ENCODE data around the gene GSTO2. TPM values are rescaled to one million over a fixed set of nuclear protein-coding genes. Genes with fewer than 3 reads are reported as not detected.

The GSTO2 gene
- total and polyA plus RNA-seq, 2 donors (not counting 1 experiment from before 2014, with no cell fraction given) = 2.9 to 3.1 TPM

GRCh38 chr10:104255311-104255981 is 13.5 kb upstream of the GSTO2 start:
- Histone ChIP-seq H3K79me2 (ENCODE audit: control insufficient read depth, insufficient read depth, low read length) (peaks cover 44% of the 10 kb centered on the region), H4K20me1 (ENCODE audit: control insufficient read depth, extremely low read depth, insufficient read depth, low read length) (peaks cover under 1% of the 10 kb centered on the region), H3K9ac (ENCODE audit: insufficient read depth, low read length) (peak overlapping the region; percentile 96), H3K4me2 (ENCODE audit: extremely low read depth, insufficient read depth, low read length) (peak overlapping the region; percentile 91), H3K27me3 (ENCODE audit: control insufficient read depth, insufficient read depth, low read length) (no peaks in the 10 kb centered on the region), H3K27ac (ENCODE audit: insufficient read depth, low read length) (peak overlapping the region; percentile 96), H3K4me1 (ENCODE audit: control insufficient read depth, extremely low read depth, insufficient read depth, low read length) (peaks cover 10% of the 10 kb centered on the region), H3K9me3 (ENCODE audit: control insufficient read depth, insufficient read depth, low read depth, low read length) (no peaks in the 10 kb centered on the region), H2AFZ (ENCODE audit: low read length) (no peak overlapping the region), H3K4me3 (replicated peaks in 1 of 4; ENCODE audit: control extremely low read depth in 1 of 4, insufficient read depth in 1 of 4, low read depth in 3 of 4, low read length in 4 of 4) (peak overlapping the region; percentile 73 to 91 (median 86)), H3K36me3 (ENCODE audit: control insufficient read depth, insufficient read depth, low read length) (peaks cover 6% of the 10 kb centered on the region)
- DNase-seq (ENCODE audit: low read depth in 2 of 2) = peak; percentile 72 to 82
- TF ChIP-seq CTCF (conservative IDR thresholded peaks at IDR 0.05 in 1 of 2, IDR thresholded peaks at IDR 0.05 in 1 of 2; ENCODE audit: low read depth in 1 of 2, low read length in 2 of 2) = no peak
- no peak for TF ChIP-seq EZH2 (IDR thresholded peaks at IDR 0.05; ENCODE audit: low read length, missing control alignments)

- Histone ChIP-seq H3K4me1 (ENCODE audit: control insufficient read depth, extremely low read depth, insufficient read depth, low read length) (peaks cover 17% of the 10 kb centered on the region), H3K9me3 (ENCODE audit: control insufficient read depth, insufficient read depth, low read depth, low read length) (no peaks in the 10 kb centered on the region), H3K27ac (ENCODE audit: insufficient read depth, low read length) (peak overlapping the region; percentile 96), H3K36me3 (ENCODE audit: control insufficient read depth, insufficient read depth, low read length) (peaks cover 8% of the 10 kb centered on the region), H3K4me2 (ENCODE audit: extremely low read depth, insufficient read depth, low read length) (peak overlapping the region; percentile 91), H3K9ac (ENCODE audit: insufficient read depth, low read length) (peak overlapping the region; percentile 29), H3K79me2 (ENCODE audit: control insufficient read depth, insufficient read depth, low read length) (peaks cover 48% of the 10 kb centered on the region), H3K4me3 (replicated peaks in 1 of 4; ENCODE audit: control extremely low read depth in 1 of 4, insufficient read depth in 1 of 4, low read depth in 3 of 4, low read length in 4 of 4) (peak overlapping the region; percentile 73 to 91 (median 86)), H3K27me3 (ENCODE audit: control insufficient read depth, insufficient read depth, low read length) (no peaks in the 10 kb centered on the region), H2AFZ (ENCODE audit: low read length) (no peak overlapping the region), H4K20me1 (ENCODE audit: control insufficient read depth, extremely low read depth, insufficient read depth, low read length) (peaks cover 2% of the 10 kb centered on the region)
- DNase-seq (ENCODE audit: low read depth in 2 of 2) = peak; percentile 8 to 22
- TF ChIP-seq EZH2 (IDR thresholded peaks at IDR 0.05; ENCODE audit: low read length, missing control alignments) = no peak
- TF ChIP-seq CTCF (conservative IDR thresholded peaks at IDR 0.05 in 1 of 2, IDR thresholded peaks at IDR 0.05 in 1 of 2; ENCODE audit: low read depth in 1 of 2, low read length in 2 of 2) = no peak
These were observed 12.5 kb upstream of the GSTO2 start for GRCh38 chr10:104256335-104256961.

GRCh38 chr10:104257235-104257634 is 11.7 kb upstream of the GSTO2 start:
- peak overlapping the region; percentile 91 for H3K4me2 ChIP-seq (ENCODE audit: extremely low read depth, insufficient read depth, low read length)
- H3K36me3 ChIP-seq (ENCODE audit: control insufficient read depth, insufficient read depth, low read length) = peaks cover 12% of the 10 kb centered on the region
- no peaks in the 10 kb centered on the region for H3K27me3 ChIP-seq (ENCODE audit: control insufficient read depth, insufficient read depth, low read length)
- H3K4me3 ChIP-seq (replicated peaks in 1 of 4; ENCODE audit: control extremely low read depth in 1 of 4, insufficient read depth in 1 of 4, low read depth in 3 of 4, low read length in 4 of 4) = peak overlapping the region in 2 of 4 experiments; percentile 83 to 88
- H3K4me1 ChIP-seq (ENCODE audit: control insufficient read depth, extremely low read depth, insufficient read depth, low read length) = peaks cover 18% of the 10 kb centered on the region
- TF ChIP-seq EZH2 (IDR thresholded peaks at IDR 0.05; ENCODE audit: low read length, missing control alignments) = no peak
- TF ChIP-seq CTCF (conservative IDR thresholded peaks at IDR 0.05 in 1 of 2, IDR thresholded peaks at IDR 0.05 in 1 of 2; ENCODE audit: low read depth in 1 of 2, low read length in 2 of 2) = no peak
- no peaks in the 10 kb centered on the region for H3K9me3 ChIP-seq (ENCODE audit: control insufficient read depth, insufficient read depth, low read depth, low read length)
- no peak overlapping the region for H2AFZ ChIP-seq (ENCODE audit: low read length)
- no peak overlapping the region for H3K9ac ChIP-seq (ENCODE audit: insufficient read depth, low read length)
- H3K79me2 ChIP-seq (ENCODE audit: control insufficient read depth, insufficient read depth, low read length) = peaks cover 56% of the 10 kb centered on the region
- H3K27ac ChIP-seq (ENCODE audit: insufficient read depth, low read length) = no peak overlapping the region
- no peak for DNase-seq (ENCODE audit: low read depth in 2 of 2)
- peaks cover 2% of the 10 kb centered on the region for H4K20me1 ChIP-seq (ENCODE audit: control insufficient read depth, extremely low read depth, insufficient read depth, low read length)

Measured in fibroblast of lung (primary cell).